Measurements from ENCODE around the gene LDHAL6B. TPM values are rescaled to one million over a fixed set of nuclear protein-coding genes. Genes with fewer than 3 reads are reported as not detected.

LDHAL6B gene
- polyA plus RNA-seq, 1 donor (not counting 4 experiments of a cell fraction or from before 2014, with no cell fraction given) = not detected

GRCh38 chr15:59165726-59166125 lies 40.9 kb upstream of the LDHAL6B start:
- Histone ChIP-seq H3K79me2 (ENCODE audit: control insufficient read depth, insufficient read depth, low read length) (no peaks in the 10 kb centered on the region), H3K9me1 (ENCODE audit: control insufficient read depth, extremely low read depth, insufficient read depth, low read length) (peaks cover 3% of the 10 kb centered on the region), H3K27ac (ENCODE audit: control insufficient read depth, insufficient read depth, low read length) (peak overlapping the region; percentile 86), H4K20me1 (ENCODE audit: control insufficient read depth, extremely low read depth, insufficient read depth, low read length) (no peaks in the 10 kb centered on the region), H3K36me3 (ENCODE audit: control insufficient read depth in 2 of 2, extremely low read depth in 1 of 2, insufficient read depth in 2 of 2, low read length in 2 of 2) (peaks cover 19 to 51% of the 10 kb centered on the region in 2 experiments), H3K9ac (ENCODE audit: control insufficient read depth, extremely low read depth, insufficient read depth, low read length) (peak overlapping the region; percentile 45), H3K27me3 (ENCODE audit: control insufficient read depth, extremely low read depth, insufficient read depth, low read length) (no peaks in the 10 kb centered on the region), H3K4me2 (ENCODE audit: control insufficient read depth, extremely low read depth, insufficient read depth, low read depth, low read length) (peak overlapping the region; percentile 71), H3K4me1 (ENCODE audit: control insufficient read depth, extremely low read depth, insufficient read depth, low read length) (peaks cover 60% of the 10 kb centered on the region), H2AFZ (ENCODE audit: control insufficient read depth, low read length) (no peak overlapping the region), H3K9me3 (ENCODE audit: control insufficient read depth, low read depth, low read length) (no peaks in the 10 kb centered on the region), H3K4me3 (ENCODE audit: control insufficient read depth in 2 of 3, extremely low read depth in 1 of 3, insufficient read depth in 2 of 3, low read depth in 1 of 3, low read length in 3 of 3) (peak overlapping the region in 2 of 3 experiments; percentile 15 to 26)
- TF ChIP-seq EZH2 (IDR thresholded peaks at IDR 0.05; ENCODE audit: low read length) (no peak), CTCF (optimal IDR thresholded peaks at IDR 0.05 in 1 of 3, IDR thresholded peaks at IDR 0.05 in 1 of 3, conservative IDR thresholded peaks at IDR 0.05 in 1 of 3; ENCODE audit: extremely low read depth in 1 of 3, insufficient read depth in 2 of 3, low read length in 3 of 3) (no peak)
- FAIRE-seq (peak; percentile 65), DNase-seq (ENCODE audit: low read depth, low spot score) (peak; percentile 38)
- dilution Hi-C loops (cut with MboI; ENCODE audit: extremely low pct_ligation_motif_present, low sequenced_read_pairs) = no loop called here

- no peak for DNase-seq (ENCODE audit: low read depth, low spot score)
- H3K4me2 ChIP-seq (ENCODE audit: control insufficient read depth, extremely low read depth, insufficient read depth, low read depth, low read length) = peak overlapping the region; percentile 71
- peaks cover 64% of the 10 kb centered on the region for H3K4me1 ChIP-seq (ENCODE audit: control insufficient read depth, extremely low read depth, insufficient read depth, low read length)
Observed at GRCh38 chr15:59166166-59166565, 40.5 kb upstream of the LDHAL6B start.

More at GRCh38 chr15:59166166-59166565, 40.5 kb upstream of the LDHAL6B start:
- Histone ChIP-seq H3K79me2 (ENCODE audit: control insufficient read depth, insufficient read depth, low read length) (no peaks in the 10 kb centered on the region), H3K9me3 (ENCODE audit: control insufficient read depth, low read depth, low read length) (no peaks in the 10 kb centered on the region), H4K20me1 (ENCODE audit: control insufficient read depth, extremely low read depth, insufficient read depth, low read length) (no peaks in the 10 kb centered on the region), H3K4me3 (ENCODE audit: control insufficient read depth in 2 of 3, extremely low read depth in 1 of 3, insufficient read depth in 2 of 3, low read depth in 1 of 3, low read length in 3 of 3) (peak overlapping the region in 2 of 3 experiments; percentile 15 to 26), H2AFZ (ENCODE audit: control insufficient read depth, low read length) (no peak overlapping the region), H3K9ac (ENCODE audit: control insufficient read depth, extremely low read depth, insufficient read depth, low read length) (peak overlapping the region; percentile 45), H3K9me1 (ENCODE audit: control insufficient read depth, extremely low read depth, insufficient read depth, low read length) (peaks cover 3% of the 10 kb centered on the region), H3K27ac (ENCODE audit: control insufficient read depth, insufficient read depth, low read length) (peak overlapping the region; percentile 86), H3K27me3 (ENCODE audit: control insufficient read depth, extremely low read depth, insufficient read depth, low read length) (no peaks in the 10 kb centered on the region), H3K36me3 (ENCODE audit: control insufficient read depth in 2 of 2, extremely low read depth in 1 of 2, insufficient read depth in 2 of 2, low read length in 2 of 2) (peaks cover 15 to 51% of the 10 kb centered on the region in 2 experiments)
- TF ChIP-seq CTCF (optimal IDR thresholded peaks at IDR 0.05 in 1 of 3, IDR thresholded peaks at IDR 0.05 in 1 of 3, conservative IDR thresholded peaks at IDR 0.05 in 1 of 3; ENCODE audit: extremely low read depth in 1 of 3, insufficient read depth in 2 of 3, low read length in 3 of 3) (no peak), EZH2 (IDR thresholded peaks at IDR 0.05; ENCODE audit: low read length) (no peak)
- dilution Hi-C loops (cut with MboI; ENCODE audit: extremely low pct_ligation_motif_present, low sequenced_read_pairs) = no loop called here
- peak; percentile 9 for FAIRE-seq

All from keratinocyte (primary cell).